ENCODE data around the gene TARS2. TPM values are rescaled to one million over a fixed set of nuclear protein-coding genes. Genes with fewer than 3 reads are reported as not detected.

Gene TARS2, protein sequence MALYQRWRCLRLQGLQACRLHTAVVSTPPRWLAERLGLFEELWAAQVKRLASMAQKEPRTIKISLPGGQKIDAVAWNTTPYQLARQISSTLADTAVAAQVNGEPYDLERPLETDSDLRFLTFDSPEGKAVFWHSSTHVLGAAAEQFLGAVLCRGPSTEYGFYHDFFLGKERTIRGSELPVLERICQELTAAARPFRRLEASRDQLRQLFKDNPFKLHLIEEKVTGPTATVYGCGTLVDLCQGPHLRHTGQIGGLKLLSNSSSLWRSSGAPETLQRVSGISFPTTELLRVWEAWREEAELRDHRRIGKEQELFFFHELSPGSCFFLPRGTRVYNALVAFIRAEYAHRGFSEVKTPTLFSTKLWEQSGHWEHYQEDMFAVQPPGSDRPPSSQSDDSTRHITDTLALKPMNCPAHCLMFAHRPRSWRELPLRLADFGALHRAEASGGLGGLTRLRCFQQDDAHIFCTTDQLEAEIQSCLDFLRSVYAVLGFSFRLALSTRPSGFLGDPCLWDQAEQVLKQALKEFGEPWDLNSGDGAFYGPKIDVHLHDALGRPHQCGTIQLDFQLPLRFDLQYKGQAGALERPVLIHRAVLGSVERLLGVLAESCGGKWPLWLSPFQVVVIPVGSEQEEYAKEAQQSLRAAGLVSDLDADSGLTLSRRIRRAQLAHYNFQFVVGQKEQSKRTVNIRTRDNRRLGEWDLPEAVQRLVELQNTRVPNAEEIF
- 31.3 TPM for total RNA-seq
- long read RNA-seq, transcript TARS2-204 (18 exons, 2,729 nt) = major isoform, 25 of 63 reads
- long read RNA-seq, transcript TARS2-214 (16 exons, 2,162 nt) = minor isoform, 9 of 63 reads
- long read RNA-seq, partial matches to known transcripts = 20 of 63 reads
- long read RNA-seq, other reads (novel, unspliced or antisense) = 9 of 63 reads

DNA sequence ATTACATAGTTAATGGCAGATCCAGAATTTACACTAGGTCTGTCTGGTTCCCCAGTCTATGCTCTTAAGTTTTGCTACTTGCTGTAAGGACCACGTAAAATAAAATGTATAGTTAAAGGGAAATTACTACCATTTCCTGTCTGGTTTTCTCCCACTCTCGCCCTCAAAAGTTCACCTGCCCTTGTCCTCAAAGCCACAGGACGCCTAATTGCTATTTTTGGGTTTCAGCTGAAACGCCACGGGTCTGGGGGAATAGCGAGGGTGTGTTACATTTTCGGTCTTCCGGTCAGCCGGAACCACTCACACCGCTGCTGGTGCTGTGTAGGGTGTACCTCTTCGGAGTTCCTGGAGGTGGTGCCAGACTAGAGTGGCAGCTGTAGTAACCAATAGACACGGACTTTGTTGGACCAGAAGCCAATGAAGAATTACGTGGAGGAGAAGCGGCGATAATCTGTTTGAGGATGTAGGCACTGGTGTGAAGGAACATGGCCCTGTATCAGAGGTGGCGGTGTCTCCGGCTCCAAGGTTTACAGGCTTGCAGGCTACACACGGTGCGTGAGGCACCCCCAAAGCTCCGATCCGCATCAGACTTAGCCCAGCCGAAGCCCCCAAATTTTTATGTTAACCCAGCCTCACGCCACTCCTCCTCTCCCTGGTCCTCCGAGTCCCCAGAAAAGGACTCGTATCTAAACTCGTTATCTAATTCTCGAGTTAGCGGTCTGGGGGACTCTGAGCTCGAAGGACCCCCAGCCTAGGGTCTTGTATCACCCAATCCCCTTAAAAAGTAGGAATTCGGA, at the start of gene TARS2:
Gene TARS2, plus strand, starts transcription at position 454 of the 797 bp plus-strand sequence. Its CDS starts 32 bp downstream, at position 486.
- peak; percentile 88 for DNase-seq
- peak; percentile 100 for ATAC-seq
- intact Hi-C loops (cut with micrococcal nuclease) = no loop called here

DNA sequence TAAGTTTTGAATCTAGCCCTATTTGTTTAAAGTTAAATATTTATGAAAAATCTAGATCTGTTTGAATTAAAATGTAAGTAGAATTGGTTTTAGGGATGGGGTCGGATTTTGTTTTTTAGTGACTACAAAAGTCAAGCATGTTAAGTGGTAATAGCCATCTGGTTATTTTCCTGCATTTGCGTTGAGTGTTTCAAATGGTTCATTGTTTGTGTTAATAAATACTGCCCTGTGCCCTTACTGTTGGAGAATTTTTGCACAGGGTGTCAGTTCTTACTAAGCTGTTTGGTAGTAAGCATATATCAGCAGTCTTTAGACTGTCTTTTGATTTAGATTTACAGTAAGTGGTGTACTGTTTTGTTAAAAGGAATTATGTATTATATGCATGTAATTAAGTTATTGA, 46.1 kb upstream of the TARS2 start:
- intact Hi-C loops (cut with micrococcal nuclease) = no loop called here
- no peak for ATAC-seq

DNA sequence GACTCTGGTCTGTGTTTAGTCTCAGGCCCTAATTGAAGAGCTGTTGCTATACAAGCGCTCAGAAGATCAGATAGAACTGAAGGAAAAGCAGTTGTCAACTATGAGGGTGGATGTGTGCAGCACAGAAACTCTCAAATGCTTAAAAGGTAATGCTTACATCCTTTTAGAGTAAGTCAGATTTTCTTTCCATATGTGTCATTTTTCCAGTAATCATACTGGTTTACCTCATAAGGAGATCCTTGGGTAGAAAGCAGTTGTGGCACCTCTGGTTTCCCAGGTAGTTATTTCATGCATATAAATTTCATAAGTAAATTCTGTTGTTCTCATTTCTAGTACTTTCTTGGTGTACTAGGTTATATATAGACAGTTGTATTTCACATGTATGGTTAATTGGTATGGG, 43.0 kb upstream of the TARS2 start:
- DNase-seq = no peak
- no peak for ATAC-seq
- intact Hi-C loops (cut with micrococcal nuclease) = no loop called here

More for the DNA sequence above, 46.1 kb upstream of the TARS2 start:
- DNase-seq = no peak

DNA sequence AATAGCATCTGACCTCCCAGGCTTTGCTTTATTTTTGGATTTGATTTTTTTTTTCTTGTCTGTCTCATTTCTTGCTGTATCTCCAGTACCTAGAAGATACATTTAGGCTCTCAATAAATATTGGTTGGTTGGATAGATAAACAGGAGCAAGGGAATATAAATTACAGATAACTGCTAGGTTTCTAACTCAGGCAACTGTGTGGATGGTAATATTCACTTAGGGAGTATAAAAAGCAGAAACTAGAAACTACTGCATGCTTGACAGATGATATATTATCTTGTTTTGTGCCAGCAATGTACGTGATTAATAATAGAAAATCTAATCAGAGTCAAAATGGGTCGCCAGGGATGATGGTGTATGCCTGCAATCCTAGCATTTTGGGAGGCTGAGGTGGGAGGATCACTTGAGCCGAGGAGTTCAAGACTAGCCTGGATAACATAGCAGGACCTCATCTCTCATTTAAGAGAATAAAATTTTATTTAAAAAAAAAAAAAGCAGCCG, 31.0 kb upstream of the TARS2 start:
- DNase-seq (no peak), ATAC-seq (no peak)
- intact Hi-C loops (cut with micrococcal nuclease) = no loop called here

DNA sequence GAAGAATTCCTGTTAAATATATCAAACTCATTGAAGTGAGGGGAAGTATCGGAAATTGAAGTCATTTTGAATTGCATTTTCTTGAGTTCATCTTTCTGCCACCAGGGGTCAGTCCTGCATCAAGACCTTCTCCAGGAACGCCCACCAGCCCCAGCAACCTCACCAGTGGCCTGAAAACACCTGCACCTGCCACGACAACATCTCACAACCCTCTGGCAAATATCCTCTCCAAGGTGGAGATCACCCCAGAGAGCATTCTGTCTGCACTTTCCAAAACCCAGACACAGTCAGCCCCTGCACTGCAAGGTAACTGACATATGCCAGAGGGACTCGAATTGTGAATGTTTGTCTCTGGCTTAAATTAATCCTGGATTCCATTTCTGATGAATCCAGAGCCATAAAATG, 22.8 kb upstream of the TARS2 start:
- ATAC-seq (peak; percentile 70), DNase-seq (peak; percentile 43)
- intact Hi-C loops (cut with micrococcal nuclease) = no loop called here

DNA sequence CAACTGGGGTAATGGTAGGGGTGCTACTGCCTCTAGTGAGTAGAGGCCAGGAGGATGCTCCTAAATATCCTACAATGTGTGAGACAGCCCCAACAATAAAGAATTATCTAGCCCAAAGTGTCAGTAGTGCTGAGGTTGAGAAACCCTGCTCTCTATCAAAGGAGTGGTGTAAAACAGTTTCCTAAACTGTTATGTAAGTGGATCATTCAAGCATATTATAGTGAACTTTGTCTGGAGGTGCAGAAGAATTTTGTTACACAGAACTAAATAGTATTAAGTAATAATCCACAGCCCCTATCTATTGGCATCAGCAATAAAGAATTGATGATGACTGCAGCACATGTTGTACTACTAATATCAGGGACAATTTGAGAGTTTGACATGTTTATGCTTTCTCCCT, 20.3 kb upstream of the TARS2 start:
- ATAC-seq (no peak), DNase-seq (no peak)
- intact Hi-C loops (cut with micrococcal nuclease) = no loop called here

DNA sequence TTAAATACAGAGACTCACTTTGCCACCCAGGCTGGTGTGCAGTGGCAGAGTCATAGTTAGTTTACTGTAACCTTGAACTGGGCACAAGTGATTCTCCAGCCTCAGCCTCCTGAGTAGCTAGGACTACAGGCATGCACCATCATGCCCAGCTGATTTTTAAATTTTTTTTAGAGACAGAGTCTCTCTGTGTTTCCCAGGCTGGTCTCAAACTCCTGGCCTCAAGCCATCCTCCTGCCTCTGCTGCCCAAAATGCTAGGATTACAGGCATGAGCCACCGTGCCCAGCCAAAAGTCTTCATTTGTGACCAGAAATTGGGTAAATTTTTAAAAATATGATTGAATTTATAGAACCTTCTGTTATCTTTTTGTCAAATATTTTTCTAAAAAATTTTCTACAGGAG, 17.9 kb upstream of the TARS2 start:
- intact Hi-C loops (cut with micrococcal nuclease) = no loop called here

DNA sequence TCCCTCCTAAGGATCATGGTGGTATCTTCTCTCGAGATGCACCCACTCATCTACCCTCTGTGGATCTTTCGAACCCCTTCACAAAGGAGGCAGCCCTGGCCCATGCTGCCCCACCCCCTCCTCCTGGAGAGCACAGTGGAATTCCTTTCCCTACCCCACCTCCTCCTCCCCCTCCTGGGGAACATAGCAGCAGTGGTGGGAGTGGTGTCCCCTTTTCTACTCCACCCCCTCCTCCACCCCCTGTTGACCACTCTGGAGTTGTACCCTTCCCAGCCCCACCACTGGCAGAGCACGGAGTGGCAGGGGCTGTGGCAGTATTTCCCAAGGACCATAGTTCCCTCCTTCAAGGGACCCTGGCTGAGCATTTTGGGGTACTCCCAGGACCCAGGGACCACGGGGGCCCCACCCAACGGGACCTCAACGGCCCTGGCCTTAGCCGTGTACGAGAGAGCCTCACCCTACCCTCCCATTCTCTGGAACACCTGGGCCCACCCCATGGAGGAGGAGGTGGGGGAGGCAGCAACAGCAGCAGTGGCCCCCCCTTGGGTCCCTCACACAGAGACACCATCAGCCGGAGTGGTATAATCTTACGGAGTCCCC, 14.5 kb upstream of the TARS2 start:
- intact Hi-C loops (cut with micrococcal nuclease) = loop anchor here (2.0 kb wide), 1 partner anchor 48 kb away; no protein-coding TSS in a partner anchor
- no peak for DNase-seq
- ATAC-seq = no peak

More for the DNA sequence above, 17.9 kb upstream of the TARS2 start:
- DNase-seq (no peak), ATAC-seq (no peak)

DNA sequence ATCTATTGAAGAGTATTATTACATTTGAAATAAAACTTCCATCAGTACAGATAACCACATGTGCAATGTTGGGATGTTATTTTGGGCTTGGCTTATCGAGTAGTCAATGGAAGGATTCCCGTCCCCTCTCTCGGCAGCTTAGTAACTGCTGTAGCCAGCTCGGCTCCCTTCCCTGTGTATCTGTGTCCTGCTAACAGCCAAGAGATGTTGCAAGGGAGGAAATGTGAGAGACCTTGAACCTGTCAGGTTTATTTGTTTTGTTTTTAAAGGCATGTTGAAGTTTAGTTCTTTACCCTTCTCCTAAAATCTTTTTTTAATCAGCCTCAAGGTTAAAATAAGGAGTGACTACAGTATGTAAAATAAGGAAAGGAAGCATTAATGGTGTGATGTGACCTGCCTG, 13.6 kb upstream of the TARS2 start:
- DNase-seq (peak; percentile 53), ATAC-seq (peak; percentile 79)
- intact Hi-C loops (cut with micrococcal nuclease) = loop anchor here (2.0 kb wide), 1 partner anchor 47 kb away; no protein-coding TSS in a partner anchor

DNA sequence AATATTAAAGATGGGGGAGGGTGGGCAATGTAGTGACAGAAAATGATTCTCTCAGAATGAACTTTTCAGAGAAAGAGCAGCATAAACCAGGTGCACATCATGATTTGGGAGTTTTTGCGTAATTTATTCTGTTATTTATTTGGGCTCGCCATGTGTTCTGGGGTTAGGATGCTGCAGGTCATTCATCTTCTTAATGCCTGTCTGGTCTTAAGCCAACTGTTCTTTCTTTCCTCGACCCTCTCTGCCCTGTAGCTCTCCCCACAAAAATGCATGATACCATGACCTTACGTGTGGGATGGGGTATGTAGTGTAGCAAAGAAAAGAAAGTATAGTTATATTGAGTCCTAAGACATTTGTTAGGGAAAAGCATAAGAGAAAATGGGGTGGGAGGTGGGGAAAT, 12.3 kb upstream of the TARS2 start:
- DNase-seq = no peak
- intact Hi-C loops (cut with micrococcal nuclease) = no loop called here
- no peak for ATAC-seq

DNA sequence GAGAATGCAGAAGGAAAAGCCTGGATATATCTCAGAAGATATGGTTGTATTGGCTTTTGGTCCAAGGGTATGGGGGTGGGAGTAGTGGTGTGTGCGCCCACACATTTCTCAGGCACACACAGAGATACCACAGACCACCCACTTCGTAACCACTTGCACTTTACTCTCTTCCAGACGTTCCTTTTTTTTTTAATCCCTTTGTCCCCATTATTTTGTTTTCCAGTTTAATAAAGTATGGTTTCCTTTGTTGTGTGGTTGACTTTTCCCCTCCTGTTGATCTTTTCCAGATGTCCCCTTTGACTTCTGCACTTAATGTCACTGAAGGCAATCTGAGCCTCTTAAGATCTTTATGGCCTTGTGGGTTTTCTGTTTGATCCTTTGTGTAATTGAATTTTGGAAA, 10.5 kb upstream of the TARS2 start:
- ATAC-seq = no peak
- no peak for DNase-seq
- intact Hi-C loops (cut with micrococcal nuclease) = no loop called here

DNA sequence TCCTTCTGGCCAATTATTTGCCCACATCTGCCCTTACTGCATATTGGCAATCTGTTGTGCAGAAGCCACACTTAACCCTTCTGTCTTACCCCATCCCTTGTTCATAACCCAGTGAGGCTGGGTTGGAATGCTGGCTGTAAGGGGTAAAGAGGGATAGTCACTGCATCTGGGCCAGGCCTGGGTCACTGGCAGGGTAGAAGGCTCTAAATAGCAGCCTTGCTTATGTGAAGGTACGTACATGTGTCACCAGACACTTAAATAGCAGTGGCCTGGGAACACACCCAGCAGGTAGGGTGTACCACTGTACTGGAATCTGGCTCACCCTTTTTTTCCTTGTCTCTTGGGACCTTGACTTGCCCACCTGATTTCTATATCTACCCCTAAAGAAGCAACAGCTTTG, 9.9 kb upstream of the TARS2 start:
- intact Hi-C loops (cut with micrococcal nuclease) = no loop called here
- DNase-seq (peak; percentile 52), ATAC-seq (peak; percentile 91)

DNA sequence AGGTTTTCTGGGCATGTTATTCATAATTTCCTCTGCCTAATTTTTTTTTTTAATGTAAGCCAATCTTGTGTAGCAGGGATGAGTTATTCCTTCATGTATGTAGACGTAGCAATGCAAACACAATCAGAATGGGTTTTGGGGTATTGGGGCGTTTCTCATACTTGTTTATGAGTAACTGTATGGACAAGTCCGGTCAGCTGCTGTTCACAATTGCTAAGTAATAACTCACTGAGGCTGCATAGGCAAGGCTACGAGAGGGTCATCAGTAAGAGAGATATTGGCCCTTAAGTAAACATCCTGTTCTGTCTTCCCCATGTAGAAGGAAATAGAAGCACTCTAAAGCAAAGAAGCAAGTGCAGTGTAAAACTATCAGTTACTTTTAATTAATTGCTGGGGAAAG, 9.5 kb upstream of the TARS2 start:
- ATAC-seq (peak; percentile 9), DNase-seq (no peak)
- intact Hi-C loops (cut with micrococcal nuclease) = no loop called here

DNA sequence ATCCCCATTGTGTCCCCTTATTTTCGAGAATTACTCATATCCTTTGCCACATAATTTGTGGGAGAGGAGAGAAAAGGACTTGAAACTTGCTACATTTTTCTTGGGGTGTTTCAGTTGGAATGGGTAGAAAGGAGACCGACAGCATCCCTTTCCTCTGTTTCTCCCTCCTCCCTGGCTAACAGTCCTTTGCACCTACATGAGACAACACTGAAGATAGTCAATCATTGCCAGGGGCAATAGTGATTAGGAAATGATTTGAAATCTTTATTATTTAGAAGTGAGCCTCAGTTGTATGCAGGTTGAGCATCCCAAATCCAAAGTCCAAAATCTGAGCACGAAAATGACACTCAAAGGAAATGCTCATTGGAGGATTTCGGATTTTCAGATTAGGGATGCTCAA, 7.8 kb upstream of the TARS2 start:
- ATAC-seq (no peak), DNase-seq (no peak)
- intact Hi-C loops (cut with micrococcal nuclease) = no loop called here

DNA sequence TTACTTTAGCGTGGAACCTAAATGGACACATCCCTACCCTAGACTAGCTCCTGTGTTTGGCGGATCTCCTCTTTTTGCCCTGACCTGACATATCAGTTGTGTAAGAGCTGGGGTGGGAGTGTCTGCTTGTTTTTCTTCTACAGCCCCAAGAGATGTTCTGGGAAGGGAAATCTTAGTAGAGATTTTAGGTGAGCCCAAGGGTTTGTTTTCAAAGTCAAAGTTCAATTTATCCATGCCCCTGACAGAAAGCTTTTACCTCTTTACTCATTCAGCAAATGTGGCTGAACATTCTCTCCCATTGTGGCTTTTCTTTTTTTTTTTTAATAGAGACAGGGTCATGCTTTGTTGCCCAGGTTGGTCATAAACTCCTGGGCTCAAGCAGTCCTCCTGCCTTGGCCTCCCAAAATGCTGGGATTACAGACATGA, 7.3 kb upstream of the TARS2 start:
- DNase-seq (no peak), ATAC-seq (no peak)
- intact Hi-C loops (cut with micrococcal nuclease) = no loop called here

DNA sequence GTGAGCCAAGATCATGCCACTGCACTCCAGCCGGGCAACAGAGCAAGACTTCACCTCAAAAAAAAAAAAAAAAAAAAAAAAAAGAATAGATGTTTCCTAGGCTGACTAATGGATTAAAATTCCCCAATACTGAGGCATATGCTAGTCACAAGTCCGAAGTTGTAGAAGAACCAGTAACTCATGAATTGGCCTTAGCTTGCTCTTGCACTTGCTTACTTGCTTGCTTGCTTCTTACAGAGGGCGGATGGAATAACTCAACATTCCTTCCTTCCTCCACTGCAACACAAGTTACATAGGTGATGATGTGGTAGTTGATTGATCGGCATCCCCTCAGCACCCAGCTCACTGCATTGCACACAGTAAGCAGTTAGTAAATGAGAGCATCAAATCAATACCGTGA, 2.8 kb upstream of the TARS2 start:
- ATAC-seq (no peak), DNase-seq (no peak)
- intact Hi-C loops (cut with micrococcal nuclease) = no loop called here

DNA sequence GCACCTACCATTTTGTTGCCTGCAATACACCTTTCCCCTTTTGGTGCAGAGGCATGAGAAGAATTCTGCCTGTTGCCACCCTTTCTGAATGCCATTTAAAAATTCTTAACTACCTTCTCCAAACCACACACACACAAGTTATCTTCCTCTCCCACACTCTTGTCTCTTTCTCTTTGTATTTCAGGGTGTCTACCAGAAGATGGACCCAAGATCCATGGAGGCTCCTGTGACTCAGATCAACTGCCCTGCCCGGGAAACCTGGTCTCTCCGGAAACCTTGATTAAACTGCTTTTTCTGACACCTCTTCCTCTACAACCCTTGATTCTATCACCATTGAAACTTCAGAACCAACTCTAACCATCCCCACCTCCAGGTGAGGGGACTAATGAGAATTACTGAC, 2.4 kb upstream of the TARS2 start:
- ATAC-seq (no peak), DNase-seq (peak; percentile 13)
- intact Hi-C loops (cut with micrococcal nuclease) = no loop called here

DNA sequence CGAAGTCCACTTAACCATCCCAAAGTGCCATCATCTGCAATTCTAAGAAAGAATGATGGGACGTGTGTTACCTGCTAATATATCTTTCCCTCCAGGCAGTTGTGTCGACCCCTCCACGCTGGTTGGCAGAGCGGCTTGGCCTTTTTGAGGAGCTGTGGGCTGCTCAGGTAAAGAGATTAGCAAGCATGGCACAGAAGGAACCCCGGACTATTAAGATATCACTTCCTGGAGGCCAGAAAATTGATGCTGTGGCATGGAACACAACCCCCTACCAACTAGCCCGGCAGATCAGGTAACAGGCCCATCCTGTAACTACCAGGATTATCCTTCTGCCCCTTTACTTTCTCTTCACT, 520 bp downstream of the TARS2 start:
- ATAC-seq (no peak), DNase-seq (peak; percentile 9)
- intact Hi-C loops (cut with micrococcal nuclease) = no loop called here

DNA sequence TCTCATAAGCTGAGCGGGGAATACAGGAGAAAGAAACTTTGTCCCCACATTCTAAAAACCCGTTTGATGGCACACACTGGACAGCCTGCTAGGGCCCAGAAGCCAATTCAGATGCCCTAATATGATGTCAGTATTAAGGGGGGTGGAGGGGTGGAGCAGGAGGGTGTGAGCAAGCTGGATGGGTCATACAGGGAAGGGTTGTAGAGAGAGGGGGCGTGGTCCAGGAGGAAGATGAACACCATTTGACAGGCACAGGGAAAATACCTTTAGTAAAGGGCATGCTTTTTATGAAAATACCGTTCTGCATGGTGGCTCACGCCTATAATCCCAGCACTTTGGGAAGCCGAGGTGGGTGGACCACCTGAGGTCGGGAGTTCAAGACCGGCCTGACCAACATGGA, 6.0 kb downstream of the TARS2 start:
- intact Hi-C loops (cut with micrococcal nuclease) = no loop called here
- no peak for DNase-seq

More for the DNA sequence above, 6.0 kb downstream of the TARS2 start:
- no peak for ATAC-seq

Measured in left ventricle myocardium superior (tissue), 1 donor.